ENCODE results near the gene RND2. TPM values are rescaled to one million over a fixed set of nuclear protein-coding genes. Genes with fewer than 3 reads are reported as not detected.

RND2 gene
- total and polyA plus RNA-seq, 2 of the 13 experiments (the other 11 are each of a cell fraction or from before 2014, with no cell fraction given): 0.05 to 0.11 TPM

DNA sequence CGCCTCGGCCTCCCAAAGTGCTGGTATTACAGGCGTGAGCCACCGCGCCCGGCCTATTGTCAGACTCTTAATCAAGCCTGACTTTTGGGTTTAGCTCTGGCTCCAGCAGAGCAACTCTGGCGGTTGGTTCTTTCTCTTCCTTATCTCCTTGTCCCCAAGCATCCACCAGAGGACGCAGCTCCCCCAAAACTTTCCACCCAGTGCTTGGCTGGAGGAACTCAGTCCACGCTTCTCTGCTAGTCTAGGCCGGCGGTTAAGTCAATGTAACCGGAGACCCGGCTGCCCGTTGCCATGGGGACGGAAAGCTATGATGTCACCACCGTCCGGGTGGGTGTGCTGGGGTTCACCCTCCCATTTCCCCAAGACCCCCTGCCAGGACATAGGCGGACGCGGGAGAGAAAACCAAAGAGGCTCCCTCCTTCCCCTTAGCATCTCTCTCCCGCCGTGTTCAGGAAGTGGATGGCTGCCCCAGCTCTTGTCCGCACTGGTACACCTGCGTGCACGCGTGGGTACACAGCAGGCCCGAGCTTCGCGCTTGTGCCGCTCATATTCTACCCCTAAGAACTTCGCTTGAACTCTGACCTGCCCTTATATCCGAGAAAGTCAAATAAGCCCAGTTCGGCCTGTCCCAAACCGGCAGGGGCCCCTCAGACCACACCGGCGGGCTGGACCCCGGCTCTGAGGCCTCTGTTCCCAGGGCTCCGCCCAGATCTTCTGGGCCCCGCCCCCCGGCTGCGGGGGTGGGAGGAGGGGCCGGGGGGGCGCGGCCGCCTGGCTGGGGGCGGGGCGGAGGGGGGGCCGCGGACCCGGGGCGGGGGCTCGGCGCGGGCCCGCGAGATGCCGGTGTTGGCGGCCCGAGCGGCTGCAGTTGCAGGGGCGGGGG, at the start of gene RND2 (continued):
- TF ChIP-seq ZFP62 (CRISPR knock-in tag; IDR thresholded peaks at IDR 0.05) (no peak), RXRA (CRISPR knock-in tag; IDR thresholded peaks at IDR 0.05) (peak; percentile 33; the same call in 1 of the 2 replicates), ZNF670 (CRISPR knock-in tag; IDR thresholded peaks at IDR 0.05; ENCODE audit: borderline replicate concordance) (0 out of 2 replicates have a peak, but pooled peaks have one; percentile 51), YEATS2 (CRISPR knock-in tag; IDR thresholded peaks at IDR 0.05; ENCODE audit: borderline replicate concordance) (peak; percentile 74; the same call in 1 of the 2 replicates), ZBTB1 (CRISPR knock-in tag; IDR thresholded peaks at IDR 0.05; ENCODE audit: borderline replicate concordance) (no peak), ZSCAN29 (CRISPR knock-in tag; conservative IDR thresholded peaks at IDR 0.05) (0 out of 2 replicates have a peak, but pooled peaks have one; percentile 70), SRSF1 (optimal IDR thresholded peaks at IDR 0.05; ENCODE audit: low read depth, low read length) (no peak), ZNF282 (IDR thresholded peaks at IDR 0.05; ENCODE audit: partially characterized antibody) (no peak), MTA3 (CRISPR knock-in tag; IDR thresholded peaks at IDR 0.05) (no peak), CBX2 (IDR thresholded peaks at IDR 0.05; ENCODE audit: low read depth, low read length) (no peak), CBX2 (CRISPR knock-in tag; IDR thresholded peaks at IDR 0.05; ENCODE audit: low read depth) (no peak), KLF13 (CRISPR knock-in tag; IDR thresholded peaks at IDR 0.05) (peak; percentile 64; the same call in 1 of the 2 replicates), HOXA3 (CRISPR knock-in tag; IDR thresholded peaks at IDR 0.05) (peak; percentile 71; the same call in 1 of the 2 replicates), SP5 (CRISPR knock-in tag; IDR thresholded peaks at IDR 0.05; ENCODE audit: borderline replicate concordance, low read depth) (no peak), THAP11 (CRISPR knock-in tag; IDR thresholded peaks at IDR 0.05) (peak; percentile 70), HNF4A (CRISPR knock-in tag; IDR thresholded peaks at IDR 0.05) (peak; percentile 19; the same call in 1 of the 2 replicates), RFXANK (CRISPR knock-in tag; IDR thresholded peaks at IDR 0.05) (no peak), ZNF24 (IDR thresholded peaks at IDR 0.05) (no peak), ZNF629 (CRISPR knock-in tag; conservative IDR thresholded peaks at IDR 0.05) (no peak), HES4 (CRISPR knock-in tag; IDR thresholded peaks at IDR 0.05; ENCODE audit: borderline replicate concordance) (no peak), RBM22 (optimal IDR thresholded peaks at IDR 0.05; ENCODE audit: low read length) (peak; percentile 54)
- TF ChIP-seq, protein P1, sequence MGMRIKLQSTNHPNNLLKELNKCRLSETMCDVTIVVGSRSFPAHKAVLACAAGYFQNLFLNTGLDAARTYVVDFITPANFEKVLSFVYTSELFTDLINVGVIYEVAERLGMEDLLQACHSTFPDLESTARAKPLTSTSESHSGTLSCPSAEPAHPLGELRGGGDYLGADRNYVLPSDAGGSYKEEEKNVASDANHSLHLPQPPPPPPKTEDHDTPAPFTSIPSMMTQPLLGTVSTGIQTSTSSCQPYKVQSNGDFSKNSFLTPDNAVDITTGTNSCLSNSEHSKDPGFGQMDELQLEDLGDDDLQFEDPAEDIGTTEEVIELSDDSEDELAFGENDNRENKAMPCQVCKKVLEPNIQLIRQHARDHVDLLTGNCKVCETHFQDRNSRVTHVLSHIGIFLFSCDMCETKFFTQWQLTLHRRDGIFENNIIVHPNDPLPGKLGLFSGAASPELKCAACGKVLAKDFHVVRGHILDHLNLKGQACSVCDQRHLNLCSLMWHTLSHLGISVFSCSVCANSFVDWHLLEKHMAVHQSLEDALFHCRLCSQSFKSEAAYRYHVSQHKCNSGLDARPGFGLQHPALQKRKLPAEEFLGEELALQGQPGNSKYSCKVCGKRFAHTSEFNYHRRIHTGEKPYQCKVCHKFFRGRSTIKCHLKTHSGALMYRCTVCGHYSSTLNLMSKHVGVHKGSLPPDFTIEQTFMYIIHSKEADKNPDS (CRISPR knock-in tag; IDR thresholded peaks at IDR 0.05): no peak
- TF ChIP-seq, protein P2, sequence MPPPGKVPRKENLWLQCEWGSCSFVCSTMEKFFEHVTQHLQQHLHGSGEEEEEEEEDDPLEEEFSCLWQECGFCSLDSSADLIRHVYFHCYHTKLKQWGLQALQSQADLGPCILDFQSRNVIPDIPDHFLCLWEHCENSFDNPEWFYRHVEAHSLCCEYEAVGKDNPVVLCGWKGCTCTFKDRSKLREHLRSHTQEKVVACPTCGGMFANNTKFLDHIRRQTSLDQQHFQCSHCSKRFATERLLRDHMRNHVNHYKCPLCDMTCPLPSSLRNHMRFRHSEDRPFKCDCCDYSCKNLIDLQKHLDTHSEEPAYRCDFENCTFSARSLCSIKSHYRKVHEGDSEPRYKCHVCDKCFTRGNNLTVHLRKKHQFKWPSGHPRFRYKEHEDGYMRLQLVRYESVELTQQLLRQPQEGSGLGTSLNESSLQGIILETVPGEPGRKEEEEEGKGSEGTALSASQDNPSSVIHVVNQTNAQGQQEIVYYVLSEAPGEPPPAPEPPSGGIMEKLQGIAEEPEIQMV (CRISPR knock-in tag; IDR thresholded peaks at IDR 0.05; ENCODE audit: low read depth): no peak

Measured in HepG2 (cell line).